ENCODE measurements around the gene KIAA1217. TPM values are rescaled to one million over a fixed set of nuclear protein-coding genes. Genes with fewer than 3 reads are reported as not detected.

Gene KIAA1217
- total and polyA plus RNA-seq, 2 of the 8 experiments (the other 6 are each of a cell fraction or from before 2014, with no cell fraction given) = 4.5 to 15.6 TPM

- TF ChIP-seq BCL11A (IDR thresholded peaks at IDR 0.05; ENCODE audit: low read depth in 2 of 2, low read length in 2 of 2) = no peak
- no peak for TF ChIP-seq NRF1 (IDR thresholded peaks at IDR 0.05; ENCODE audit: low read depth, low read length)
- no peak for TF ChIP-seq CTBP2 (IDR thresholded peaks at IDR 0.05; ENCODE audit: borderline replicate concordance, insufficient read depth, insufficient read length, low read length)
These were observed 199.4 kb downstream of the KIAA1217 start (continued) for GRCh38 chr10:24408365-24408764.

Data from H1 (cell line).